AG09319 (cell line): ENCODE results near the gene PNLIP.

ENCODE experiments used
- DNase-seq: peaks from one replicate; pipeline ENCODE4 v3.0.0-alpha.2; 2010; ENCODE audit warnings: low read depth; ENCODE audit errors: extremely low read depth
- CTCF ChIP-seq: IDR thresholded peaks from 2 replicates; pipeline ENCODE4 v1.5.1; 2011; ENCODE audit warnings: low read depth, mild to moderate bottlenecking, inconsistent platforms, low read length, moderate library complexity

Gene PNLIP

GRCh38 chr10:116548301-116548700, 2.6 kb downstream of the PNLIP start:
- DNase-seq, result no peak
- TF ChIP-seq CTCF, result no peak

GRCh38 chr10:116553378-116553980, 7.7 kb downstream of the PNLIP start:
- no peak for DNase-seq
- no peak for TF ChIP-seq CTCF

GRCh38 chr10:116554628-116555027, 8.9 kb downstream of the PNLIP start:
- no peak for DNase-seq

GRCh38 chr10:116555880-116556279, 10.1 kb downstream of the PNLIP start:
- no peak for DNase-seq
- no peak for TF ChIP-seq CTCF

More at GRCh38 chr10:116554628-116555027, 8.9 kb downstream of the PNLIP start:
- TF ChIP-seq CTCF, result no peak

GRCh38 chr10:116557305-116557880, 11.7 kb downstream of the PNLIP start:
- DNase-seq, result no peak
- no peak for TF ChIP-seq CTCF

GRCh38 chr10:116565534-116565933, 19.8 kb downstream of the PNLIP start:
- no peak for TF ChIP-seq CTCF
- DNase-seq, result no peak

GRCh38 chr10:116566932-116567331, 21.2 kb downstream of the PNLIP start:
- DNase-seq, result no peak
- TF ChIP-seq CTCF, result no peak
